GM12874 (cell line): ENCODE data around the gene GSE1.

Experiments used
- TF ChIP-seq, protein P1 (sequence below): IDR thresholded peaks from 2 replicates; pipeline ENCODE4 v1.5.1; 2011; ENCODE audit warnings: low read depth, mild to moderate bottlenecking, control low read depth, low read length, moderate library complexity; ENCODE audit not compliant: insufficient read depth

GSE1 gene

DNA sequence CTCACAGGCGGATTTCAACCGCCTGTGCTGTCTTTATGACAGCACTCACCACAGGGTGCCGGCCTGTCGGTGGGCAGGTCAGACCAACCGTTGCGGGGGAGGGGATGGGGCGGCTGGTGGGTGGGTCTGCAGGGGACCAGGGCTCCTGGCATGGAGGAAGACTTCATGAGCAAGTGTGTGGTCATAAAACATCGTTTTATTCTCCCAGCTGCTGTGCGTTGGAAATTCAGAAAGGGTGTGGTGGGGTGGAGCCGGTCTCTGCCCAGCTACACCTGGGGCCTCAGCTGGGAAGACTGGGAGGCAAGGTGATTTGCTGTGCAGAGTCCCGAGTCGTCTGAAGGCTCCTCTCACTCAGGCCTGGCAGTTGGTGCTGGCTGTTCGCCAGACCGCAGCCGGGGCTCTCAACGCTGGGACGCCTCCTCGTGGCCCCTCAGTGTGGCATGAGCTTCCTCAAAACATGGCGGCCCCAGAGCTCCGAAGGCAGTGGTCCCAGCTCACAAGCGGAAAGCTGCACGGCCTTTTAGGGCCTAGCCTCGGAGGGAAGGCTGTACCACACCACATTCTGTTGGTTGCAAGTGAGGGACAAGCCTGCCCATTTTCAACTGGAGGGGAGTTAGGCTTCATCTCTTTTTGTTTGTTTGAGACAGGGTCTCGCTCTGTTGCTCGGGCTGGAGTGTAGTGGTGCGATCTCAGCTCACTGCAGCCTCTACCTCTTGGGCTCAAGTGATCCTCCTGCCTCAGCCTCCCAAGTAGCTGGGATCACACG lies 45.8 kb upstream of the GSE1 start:
- TF ChIP-seq, protein P1, sequence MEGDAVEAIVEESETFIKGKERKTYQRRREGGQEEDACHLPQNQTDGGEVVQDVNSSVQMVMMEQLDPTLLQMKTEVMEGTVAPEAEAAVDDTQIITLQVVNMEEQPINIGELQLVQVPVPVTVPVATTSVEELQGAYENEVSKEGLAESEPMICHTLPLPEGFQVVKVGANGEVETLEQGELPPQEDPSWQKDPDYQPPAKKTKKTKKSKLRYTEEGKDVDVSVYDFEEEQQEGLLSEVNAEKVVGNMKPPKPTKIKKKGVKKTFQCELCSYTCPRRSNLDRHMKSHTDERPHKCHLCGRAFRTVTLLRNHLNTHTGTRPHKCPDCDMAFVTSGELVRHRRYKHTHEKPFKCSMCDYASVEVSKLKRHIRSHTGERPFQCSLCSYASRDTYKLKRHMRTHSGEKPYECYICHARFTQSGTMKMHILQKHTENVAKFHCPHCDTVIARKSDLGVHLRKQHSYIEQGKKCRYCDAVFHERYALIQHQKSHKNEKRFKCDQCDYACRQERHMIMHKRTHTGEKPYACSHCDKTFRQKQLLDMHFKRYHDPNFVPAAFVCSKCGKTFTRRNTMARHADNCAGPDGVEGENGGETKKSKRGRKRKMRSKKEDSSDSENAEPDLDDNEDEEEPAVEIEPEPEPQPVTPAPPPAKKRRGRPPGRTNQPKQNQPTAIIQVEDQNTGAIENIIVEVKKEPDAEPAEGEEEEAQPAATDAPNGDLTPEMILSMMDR = no peak

DNA sequence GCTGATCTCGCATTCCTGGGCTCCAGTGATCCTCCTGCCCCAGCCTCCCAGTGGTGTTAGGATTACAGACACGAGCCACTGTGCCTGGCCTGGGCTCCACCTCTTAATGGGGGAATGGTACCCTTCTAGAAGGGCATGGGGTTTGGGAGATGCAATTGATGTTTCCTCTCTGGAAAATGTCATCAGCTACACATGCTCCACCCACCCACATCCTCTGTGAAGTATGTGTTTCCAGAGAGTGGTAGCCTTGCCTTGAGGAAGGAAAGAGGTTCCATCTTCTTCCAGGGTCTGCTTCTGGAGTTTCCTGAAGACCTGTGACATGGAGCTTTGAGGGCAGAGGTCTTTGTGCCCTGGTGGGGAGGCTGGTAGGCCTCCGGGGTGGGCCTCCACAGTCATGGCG lies 45.2 kb upstream of the GSE1 start:
- TF ChIP-seq, protein P1 = no peak

DNA sequence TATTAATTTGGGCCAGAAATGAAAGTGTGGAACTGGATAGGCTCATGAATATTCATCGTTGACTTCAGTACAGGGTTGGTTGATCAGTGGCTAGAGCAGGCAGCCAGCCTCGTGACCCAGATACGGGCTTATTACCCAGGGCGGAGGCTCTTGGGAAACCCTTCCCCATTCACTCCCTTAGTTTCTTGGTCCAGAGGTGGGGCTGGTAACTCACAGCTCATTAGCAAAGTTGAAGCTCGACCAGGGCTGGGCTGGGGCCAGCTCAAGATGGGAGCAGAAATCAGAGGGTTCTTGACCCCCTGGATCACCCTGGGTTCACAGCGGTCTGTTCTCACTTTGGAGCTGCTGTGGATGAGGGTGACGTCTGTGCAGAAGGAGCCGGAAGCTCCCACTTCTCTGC lies 44.6 kb upstream of the GSE1 start:
- TF ChIP-seq, protein P1 = no peak

DNA sequence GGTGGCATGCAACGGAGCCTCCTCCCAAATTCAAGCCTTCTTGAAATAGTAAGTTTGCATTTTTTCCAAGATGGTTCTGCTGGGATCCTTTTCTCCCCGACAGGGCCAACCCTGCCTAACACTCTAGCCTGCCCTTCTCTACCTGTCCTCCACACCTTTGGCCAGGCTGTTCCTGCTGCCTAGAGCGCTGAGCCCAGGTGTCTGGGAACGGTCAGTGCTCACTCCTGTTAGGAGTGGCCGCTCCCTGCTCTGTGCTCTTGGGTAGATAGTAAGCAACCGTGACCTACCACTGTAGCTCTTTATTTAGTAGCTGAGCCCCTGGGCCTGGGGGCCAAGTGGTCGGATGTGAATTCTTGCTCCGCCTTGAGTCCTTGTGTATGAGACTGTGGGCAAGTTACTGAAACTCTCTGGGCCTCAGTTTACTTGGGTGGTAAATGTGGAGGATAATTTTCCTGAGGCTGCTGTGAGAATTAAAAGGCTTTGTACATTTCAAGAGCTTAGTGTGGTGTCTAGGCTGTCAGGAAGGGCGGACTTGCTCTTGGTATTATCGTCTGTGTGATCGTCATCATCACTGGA lies 44.0 kb upstream of the GSE1 start:
- TF ChIP-seq, protein P1 = no peak

DNA sequence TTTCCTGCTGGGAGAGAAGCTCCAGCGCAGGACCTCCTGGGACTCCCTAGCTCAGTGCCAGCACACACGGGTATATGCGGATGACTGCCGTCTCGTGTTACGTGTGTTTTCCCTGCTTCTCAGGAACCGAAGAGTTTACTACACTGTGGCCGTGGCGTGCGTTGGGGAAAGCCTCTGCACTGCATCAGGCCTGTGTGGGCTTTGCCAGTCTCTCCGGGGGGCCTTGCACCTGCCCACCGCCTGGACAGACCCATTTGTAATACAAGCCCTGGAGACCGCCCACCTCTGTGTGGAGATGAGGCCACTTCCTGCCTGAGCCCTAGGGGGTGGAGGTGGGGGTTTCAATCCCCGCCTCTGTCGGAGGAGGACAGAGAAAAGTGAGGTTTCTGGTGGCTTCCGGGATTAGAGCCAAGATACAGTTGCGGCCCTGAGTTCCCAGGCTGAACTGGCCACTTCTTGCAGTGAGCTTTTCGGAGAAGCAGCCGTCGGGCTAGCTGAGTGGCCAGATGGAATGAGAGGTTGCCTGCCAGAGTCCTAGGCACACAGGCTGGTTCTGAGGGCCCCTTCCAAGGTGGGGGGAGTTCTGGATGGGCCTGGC lies 43.4 kb upstream of the GSE1 start:
- TF ChIP-seq, protein P1 = no peak

DNA sequence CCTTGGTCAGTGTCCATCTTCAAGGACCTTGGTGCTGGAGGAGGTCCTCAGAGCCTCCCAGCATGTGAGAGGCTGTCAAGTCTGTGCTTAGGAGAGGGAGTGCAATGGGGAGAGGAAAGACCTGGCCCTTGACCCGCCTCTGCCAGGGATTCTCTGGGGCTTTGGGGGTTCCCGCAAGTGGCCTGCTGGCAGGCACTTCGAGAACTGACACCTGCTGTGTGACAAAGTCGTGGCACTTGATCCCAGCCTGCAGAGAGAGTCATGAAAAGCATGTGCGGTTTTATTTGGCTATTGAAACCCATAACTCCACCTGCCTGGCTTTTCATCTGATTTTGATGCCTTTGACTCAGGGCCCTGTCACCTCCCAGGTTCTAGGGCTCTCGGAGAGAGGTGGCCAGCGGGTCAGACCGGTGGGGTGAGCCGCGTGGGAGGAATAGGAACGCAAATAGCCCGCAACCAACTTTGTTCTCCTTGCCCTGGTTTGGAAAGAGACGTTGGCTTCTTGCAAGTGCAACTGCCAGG lies 42.8 kb upstream of the GSE1 start:
- TF ChIP-seq, protein P1 = no peak

DNA sequence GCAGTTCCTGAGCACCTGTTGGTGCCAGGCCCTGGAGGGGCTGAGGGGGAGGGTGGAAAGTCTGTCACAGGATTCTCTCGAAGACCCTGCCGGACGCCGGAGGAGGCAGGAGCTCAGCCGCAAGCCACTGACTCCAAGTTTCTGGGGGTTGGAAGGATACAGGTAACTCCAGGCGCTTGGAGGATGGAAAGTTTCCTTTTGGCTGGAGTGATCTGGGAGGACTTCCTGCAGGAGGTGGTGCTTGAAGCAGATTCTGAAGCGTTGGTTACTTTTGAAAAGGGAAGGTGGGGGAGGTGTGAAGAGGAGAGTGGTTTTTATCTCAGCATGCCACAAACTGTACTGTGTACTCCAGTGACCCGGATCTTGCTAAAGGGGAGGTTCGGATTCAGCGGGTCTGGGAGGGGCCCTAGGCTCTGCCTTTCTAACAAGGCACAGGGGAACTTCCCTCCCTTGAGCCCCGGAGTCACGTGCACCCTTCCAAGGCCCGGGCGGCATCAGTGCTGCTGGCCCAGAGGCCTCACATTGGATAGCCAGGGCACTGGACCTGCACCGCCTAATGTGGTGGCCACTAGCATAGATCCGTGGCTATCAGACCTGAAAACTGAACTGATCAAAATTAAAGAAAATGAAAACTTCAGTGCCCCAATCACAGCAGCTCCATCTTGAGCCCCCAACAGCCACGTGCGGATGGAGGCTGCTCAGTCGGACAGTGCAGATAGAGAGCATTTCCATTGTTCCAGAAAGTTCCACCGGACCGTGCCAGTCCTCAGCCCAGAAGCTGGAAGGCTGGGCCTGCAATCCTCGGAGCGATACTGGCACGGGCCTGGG lies 42.2 kb upstream of the GSE1 start:
- TF ChIP-seq, protein P1 = no peak
